Endothelial cell of umbilical vein (primary cell): Measurements from ENCODE around the gene CLTCL1.

Experiments used
- CTCF ChIP-seq, 2 donors: IDR thresholded peaks; 1 replicate in 1 of 2; 2 replicates in 1 of 2; pipeline ENCODE4 v1.5.1; 2011; ENCODE audit warnings: low read length in 2 of 2, mild to moderate bottlenecking in 2 of 2, moderate library complexity in 2 of 2, control low read depth in 1 of 2, inconsistent platforms in 1 of 2, low read depth in 1 of 2; ENCODE audit not compliant: insufficient read depth in 1 of 2; ENCODE audit errors: extremely low read depth in 1 of 2
- EZH2 ChIP-seq: IDR thresholded peaks from 2 replicates; pipeline ENCODE4 v1.6.1; 2012; ENCODE audit warnings: borderline replicate concordance, low read depth, mild to moderate bottlenecking, moderate library complexity, low read length, inconsistent platforms; ENCODE audit not compliant: severe bottlenecking
- FOS ChIP-seq: IDR thresholded peaks from 2 replicates; pipeline ENCODE4 v1.6.1; 2011; ENCODE audit warnings: mild to moderate bottlenecking, low read length, moderate library complexity, borderline replicate concordance; ENCODE audit not compliant: insufficient read depth
- MAX ChIP-seq: IDR thresholded peaks from 2 replicates; pipeline ENCODE4 v1.6.1; 2011; ENCODE audit not compliant: insufficient read depth, insufficient read length
- POLR2A ChIP-seq: IDR thresholded peaks from 2 replicates; pipeline ENCODE4 v1.6.1; 2012; ENCODE audit warnings: low read depth, mild to moderate bottlenecking, control low read depth, low read length
- POLR2AphosphoS5 ChIP-seq: IDR thresholded peaks from 2 replicates; pipeline ENCODE4 v1.6.1; 2012; ENCODE audit warnings: low read depth, mild to moderate bottlenecking, control low read depth, low read length, moderate library complexity; ENCODE audit not compliant: insufficient read depth

- no peak for TF ChIP-seq CTCF (IDR thresholded peaks at IDR 0.05; ENCODE audit: extremely low read depth in 1 of 2, insufficient read depth in 1 of 2, low read depth in 1 of 2, low read length in 2 of 2)
- no peak for TF ChIP-seq POLR2A
- TF ChIP-seq POLR2AphosphoS5, result no peak
- no peak for TF ChIP-seq FOS
- TF ChIP-seq EZH2, result no peak
- no peak for TF ChIP-seq MAX
These were observed 16.4 kb upstream of the CLTCL1 start for GRCh38 chr22:19307872-19308271.
